HG03064 (cell line): ENCODE measurements around the gene REL.

Experiments
- ATAC-seq: cut with Tn5 transposase; IDR thresholded peaks from one replicate; pipeline ENCODE4 v1.9.1; 2021; ENCODE audit warnings: low read depth; ENCODE audit not compliant: unreplicated experiment

Gene REL

DNA sequence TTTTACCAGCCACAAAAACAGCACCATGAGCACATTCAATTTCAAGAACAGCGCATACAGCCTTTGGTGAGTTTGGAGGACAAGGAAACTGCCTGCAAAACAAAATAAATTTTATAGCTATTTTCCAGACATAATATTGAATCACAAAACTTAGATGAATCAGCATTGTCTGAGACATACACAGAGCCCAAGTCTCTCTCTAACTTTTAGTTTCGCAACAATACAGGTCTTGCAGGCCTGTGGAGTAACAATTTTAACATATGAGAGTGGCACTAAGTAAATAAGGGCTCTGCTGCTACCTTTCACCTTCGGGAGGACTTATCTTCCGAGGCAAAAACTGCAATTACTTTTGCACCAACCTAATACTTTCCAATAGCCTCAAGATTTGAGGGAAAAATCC is 80.1 kb downstream of the REL start:
- ATAC-seq, result no peak

GRCh38 chr2:60962528-60962927 is 81.2 kb downstream of the REL start:
- ATAC-seq, result no peak

DNA sequence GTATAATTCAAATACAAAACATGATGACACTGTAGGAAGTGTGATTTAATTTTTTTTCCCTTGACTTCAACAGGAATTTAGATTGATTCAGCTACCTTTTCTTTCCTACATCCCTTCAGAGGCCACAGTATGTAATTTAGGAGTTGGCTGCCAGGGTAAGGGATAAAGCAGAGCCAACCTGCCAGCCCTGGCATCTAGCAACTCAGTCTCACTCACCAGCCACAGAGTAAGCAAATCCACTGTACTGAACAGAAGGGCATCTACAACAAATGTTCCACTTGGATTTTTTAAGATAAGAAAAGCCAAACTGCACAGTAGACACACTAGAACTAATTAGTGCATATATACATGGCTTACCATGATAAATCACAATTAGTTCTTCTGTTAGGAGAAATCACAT is 81.8 kb downstream of the REL start:
- ATAC-seq, result no peak

- ATAC-seq, result no peak
Observed at GRCh38 chr2:60964651-60965498, 83.5 kb downstream of the REL start.

DNA sequence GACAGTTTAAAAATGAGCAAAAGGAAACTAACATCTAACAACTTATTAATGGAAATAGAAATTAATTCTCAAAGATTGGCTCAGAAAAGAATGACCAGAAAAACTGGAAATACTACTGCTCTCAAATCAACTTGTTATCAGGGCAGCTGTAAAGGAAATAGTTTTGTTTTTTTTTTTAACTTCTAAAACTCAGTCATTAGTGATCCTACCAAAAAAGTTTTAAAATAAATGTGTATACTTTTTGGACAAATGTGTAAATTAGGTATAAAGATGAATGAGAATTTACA is 84.1 kb downstream of the REL start:
- ATAC-seq, result no peak

DNA sequence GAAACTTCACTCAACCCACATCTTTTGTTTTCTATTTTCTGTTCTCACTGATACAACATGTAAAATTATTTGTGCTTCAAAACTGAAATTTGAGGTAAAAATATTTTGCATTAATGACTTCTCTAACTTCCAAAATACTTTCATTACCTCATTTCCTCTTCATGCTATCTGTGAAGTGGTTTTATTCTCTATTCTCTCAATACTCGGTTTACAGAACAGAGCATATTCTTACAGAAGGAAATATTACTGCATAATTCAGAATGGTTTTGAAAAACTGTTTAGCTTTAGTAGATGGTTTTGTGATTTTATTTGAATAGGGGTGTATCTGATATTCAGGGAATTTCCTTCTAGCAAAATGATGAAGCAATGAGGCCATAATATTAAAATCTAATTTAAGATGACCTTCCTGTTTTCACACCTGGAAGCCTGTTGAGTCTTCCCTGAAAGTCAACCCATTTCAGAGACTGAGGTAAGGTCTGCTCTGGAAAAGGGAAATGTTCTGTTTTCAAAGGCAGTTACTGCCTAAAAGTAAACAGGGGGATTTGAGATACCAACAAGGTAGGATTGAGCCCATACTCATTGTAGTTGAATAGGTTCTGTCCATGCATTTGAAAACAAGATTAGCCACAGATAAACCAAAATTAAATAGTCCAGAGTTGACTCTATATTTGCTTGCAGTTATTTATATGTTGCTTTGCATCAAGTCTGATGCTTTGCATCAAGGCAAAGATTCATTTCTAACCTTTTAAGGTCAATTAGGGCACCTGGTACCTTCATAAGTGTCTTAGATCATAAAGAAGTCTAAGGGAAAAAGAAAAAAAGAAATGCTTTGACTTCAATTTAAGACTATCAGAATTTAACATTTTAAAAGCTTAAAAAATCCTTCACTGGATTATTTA is 85.4 kb downstream of the REL start:
- no peak for ATAC-seq

DNA sequence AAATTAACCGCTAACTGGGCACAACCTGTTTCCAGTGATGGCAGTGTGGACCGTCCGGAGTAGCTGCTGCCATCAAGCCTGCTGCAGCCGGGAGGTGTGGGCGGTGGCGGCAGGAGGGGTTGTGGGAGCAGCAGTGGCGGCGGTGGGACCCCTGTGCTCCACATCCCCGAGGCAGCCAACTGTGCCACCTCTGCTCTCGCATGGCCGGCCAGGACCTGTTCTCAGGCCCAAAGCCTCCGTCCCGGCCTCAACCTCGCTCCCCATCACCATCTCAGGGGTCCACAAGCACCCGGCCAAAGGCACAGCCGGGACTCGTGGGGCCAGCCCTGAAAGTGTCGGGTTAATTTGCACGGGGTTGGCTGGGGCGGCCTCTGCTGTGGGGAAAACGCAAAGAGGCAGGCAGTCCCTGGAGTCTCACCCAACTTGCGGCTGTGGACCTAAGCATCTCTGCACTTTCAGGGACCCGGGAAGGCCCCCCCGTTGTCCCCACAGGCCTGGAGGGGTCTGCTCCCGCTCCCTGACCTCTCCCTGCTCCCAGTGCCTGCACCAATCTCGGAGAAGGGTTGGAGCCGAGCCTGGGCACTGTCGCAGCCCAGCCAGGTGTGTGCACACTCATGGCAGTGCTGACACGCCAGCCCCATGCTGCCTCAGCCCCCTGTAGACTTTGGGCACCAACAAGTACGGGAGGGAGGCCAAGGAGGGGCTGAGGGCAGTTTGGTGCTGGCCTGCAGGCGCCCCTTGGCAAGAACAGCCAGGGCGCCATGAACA is 91.7 kb downstream of the REL start:
- ATAC-seq, result no peak

GRCh38 chr2:60973705-60974104 is 92.3 kb downstream of the REL start:
- no peak for ATAC-seq

DNA sequence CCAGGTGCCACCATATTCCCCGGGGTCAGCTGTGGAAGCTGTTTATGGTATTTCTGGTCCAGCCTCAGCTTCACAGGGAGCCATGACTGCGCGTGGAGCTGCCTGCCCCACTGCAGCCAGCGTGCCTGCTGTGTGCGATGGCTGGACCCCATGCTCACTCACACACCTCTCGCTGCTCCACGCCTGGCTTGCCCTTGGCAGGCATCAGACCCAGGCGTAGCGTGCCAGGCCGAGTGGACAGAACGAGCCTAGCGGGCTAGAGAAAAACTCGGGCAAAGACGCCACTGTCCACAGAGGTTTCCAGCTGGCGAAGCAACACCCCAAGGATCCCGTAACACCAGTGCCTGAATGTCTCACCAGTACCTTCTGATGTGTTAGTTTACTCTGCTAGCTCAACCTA is 93.3 kb downstream of the REL start:
- ATAC-seq, result no peak
